Cardiac septum (tissue), 1 donor: ENCODE data around the gene SETD1B. TPM values are rescaled to one million over a fixed set of nuclear protein-coding genes. Genes with fewer than 3 reads are reported as not detected.

Source experiments
- DNase-seq: peaks from one replicate; pipeline ENCODE4 v3.0.0-alpha.2; 2020; ENCODE audit warnings: low spot score
- intact Hi-C: fragments of 100-400 bp; cut with DNase I; formaldehyde crosslinking; loops from one replicate; pipeline ENCODE4 v1.14.0; 2022
- total RNA-seq: library from RNA; stranded (reverse); fragmentation: NEBNext Ultra II Directional; extraction: Animal tissue kit (Norgen Biotek cat#: 25700); gene quantifications from one replicate; pipeline ENCODE4 v1.2.1, GENCODE V29; 2021
- donor health status: DM: no; HTN: no; CAD: no.

The SETD1B gene
- total RNA-seq, 1 donor from 2014 or later, result 13.0 TPM

DNA sequence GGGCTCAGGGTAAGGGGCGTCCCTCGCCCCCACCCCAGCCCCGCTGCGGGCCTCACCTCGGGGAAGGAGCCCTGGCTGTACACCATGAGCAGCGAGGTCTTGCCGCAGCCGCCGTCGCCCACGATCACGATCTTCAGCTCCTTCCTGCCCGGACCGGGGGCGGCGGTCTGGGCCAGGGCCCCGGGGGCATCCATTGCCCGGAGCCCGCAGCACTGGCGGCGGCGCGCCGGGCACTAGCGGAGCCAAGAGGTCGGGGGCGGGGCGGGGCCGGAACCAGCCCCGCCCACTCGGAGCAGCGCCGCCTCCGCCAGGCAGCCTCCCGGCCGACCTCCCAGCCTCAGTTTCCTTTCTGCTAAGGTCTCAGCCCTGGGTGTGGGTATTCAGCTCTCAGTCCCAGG lies 10.4 kb upstream of the SETD1B start, which contains the start of gene RHOF:
Gene RHOF, minus strand, starts transcription at position 249 of the 398 bp plus-strand sequence. Its CDS starts 55 bp downstream, at position 194.
- intact Hi-C loops, result loop anchor here (10.0 kb wide), 1 partner anchor 231 kb away; the partner anchor contains the start of gene BCL7A
- DNase-seq, result no peak

DNA sequence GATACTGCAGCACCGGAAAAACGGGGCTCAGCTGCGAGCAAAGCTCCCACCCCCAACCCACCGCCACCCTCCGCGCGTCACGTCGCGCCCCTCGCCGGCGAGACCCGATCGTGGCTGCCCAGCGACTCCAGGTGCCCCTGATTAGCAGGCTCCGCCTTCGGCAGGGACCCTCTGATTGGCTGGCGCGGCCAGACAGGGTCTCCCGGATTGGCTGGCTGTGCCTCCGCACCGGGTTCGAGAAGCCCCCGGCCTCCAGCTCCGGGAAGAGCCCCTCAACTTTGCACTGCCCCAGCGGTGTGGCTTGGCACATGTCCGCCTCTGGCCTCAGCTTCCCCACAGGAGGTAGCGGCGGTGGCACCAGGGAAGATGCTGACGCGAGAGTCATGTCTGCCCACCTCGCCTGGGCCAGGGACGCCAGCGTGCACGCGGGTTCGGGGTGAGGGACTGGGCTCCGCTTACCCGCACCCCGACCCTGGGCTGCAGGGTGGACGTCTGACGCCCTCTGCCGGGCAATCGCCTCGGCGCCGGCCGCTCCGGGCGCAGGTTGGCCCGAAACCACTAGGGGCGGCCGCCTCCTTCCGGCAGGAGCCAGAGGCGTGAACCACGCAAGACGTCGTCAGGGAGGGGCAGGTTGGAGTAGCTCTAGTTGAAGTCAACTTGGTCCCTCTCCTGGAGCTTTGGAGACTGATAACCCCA lies 9.8 kb upstream of the SETD1B start:
- intact Hi-C loops, result loop anchor here (1.0 to 10.0 kb wide), 4 partner anchors 17 to 231 kb away; partner anchors contain the start of genes BCL7A and PSMD9
- peak; percentile 96 for DNase-seq

DNA sequence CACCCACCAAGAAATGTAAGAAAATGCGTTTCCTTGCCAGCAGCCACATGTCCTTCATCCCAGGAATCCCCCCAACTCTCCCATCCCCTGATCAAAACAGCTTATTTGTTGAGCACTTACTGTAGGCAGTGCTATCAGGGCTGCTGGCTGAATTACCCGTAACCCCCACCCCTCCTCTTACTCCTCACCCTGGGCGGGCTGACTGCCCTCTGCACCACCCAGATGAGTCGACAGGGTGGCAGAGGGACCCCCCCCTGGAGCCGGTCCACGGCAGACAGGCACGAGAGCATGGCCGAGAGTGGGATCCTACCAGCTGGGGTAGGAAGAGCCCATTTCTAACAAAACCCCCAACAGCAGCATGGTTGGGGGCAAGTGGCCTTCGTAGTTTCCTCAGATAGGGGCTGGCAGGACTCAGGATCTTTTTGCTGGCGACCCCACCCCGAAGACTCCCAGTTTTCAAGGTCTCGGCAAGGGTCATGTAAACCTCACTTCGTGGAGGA lies 9.2 kb upstream of the SETD1B start:
- DNase-seq, result no peak
- intact Hi-C loops, result loop anchor here (1.0 to 10.0 kb wide), 6 partner anchors 18 to 230 kb away; partner anchors contain the start of genes BCL7A, ORAI1 and PSMD9

DNA sequence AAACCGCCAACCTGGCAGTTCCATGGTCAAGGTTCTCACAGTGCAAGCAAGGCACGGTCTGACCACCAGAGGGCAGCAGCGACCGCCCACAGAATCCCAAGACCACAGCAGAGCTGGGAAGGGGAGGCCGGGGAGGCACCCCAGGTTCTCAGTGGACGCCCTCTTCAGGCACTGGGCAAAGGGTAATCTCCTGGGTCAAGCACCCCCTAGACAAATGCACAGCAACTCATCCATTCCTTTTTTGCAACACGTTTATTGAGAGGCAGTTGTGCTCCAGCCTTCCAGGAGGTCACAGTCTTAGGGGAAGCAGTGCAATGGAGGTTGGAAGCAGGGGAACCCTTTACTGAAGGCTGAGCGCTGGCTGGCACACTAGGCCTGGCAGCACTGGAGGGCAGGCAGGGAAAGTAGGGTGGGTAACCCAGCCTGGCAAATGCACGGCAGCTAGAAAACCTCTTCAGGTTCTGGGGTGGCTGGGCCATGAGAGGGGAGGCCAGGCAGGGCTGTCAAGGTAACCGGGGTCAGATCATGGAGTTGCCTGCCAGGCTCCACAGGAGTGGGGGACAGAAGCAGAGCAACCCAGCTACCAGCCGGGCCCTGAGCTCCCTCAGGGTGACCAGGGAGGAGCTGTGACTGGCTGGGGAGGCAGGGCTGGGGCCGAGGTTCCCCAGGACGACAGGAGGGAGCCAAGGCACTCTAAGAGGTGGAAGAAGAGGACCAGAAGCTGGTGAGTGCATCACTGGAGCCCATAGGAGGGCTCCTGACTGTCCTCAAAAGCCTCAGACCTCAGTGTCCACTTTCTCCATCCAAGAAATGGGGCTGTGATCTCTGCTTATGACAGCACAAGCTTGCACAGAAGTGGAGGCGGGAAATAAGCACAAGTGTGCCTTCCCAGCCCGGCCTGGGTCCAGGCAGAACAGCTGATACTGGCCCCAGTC lies 8.5 kb upstream of the SETD1B start:
- intact Hi-C loops, result loop anchor here (1.0 to 10.0 kb wide), 5 partner anchors 17 to 230 kb away; partner anchors contain the start of genes BCL7A, ORAI1 and PSMD9
- DNase-seq, result peak; percentile 95

GRCh38 chr12:121796855-121797751 lies 6.7 kb upstream of the SETD1B start:
- intact Hi-C loops, result loop anchor here (5.0 to 10.0 kb wide), 2 partner anchors 170 to 228 kb away; partner anchors contain the start of genes BCL7A and ORAI1
- peak; percentile 96 for DNase-seq

- intact Hi-C loops, result loop anchor here (5.0 to 10.0 kb wide), 2 partner anchors 171 to 227 kb away; partner anchors contain the start of genes BCL7A and ORAI1
- peak; percentile 89 for DNase-seq
Observed at GRCh38 chr12:121797937-121798786, 5.6 kb upstream of the SETD1B start.

DNA sequence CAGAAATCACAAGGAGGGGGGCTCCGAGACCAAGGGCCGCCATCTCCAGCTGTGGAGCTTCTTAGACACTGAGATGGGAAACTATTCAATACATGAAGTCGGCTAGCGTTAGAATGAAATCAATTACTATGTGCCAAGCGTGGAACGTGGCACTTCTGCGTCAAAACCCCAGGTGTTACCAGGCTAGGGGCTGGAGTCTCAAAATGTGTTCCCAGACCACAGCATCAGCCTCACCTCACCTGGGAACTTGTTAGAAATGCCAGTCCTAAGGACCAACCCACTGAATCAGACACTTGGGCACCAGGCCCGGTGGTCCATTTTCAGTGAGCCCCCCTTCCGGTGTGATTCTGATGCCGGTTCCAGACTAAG lies 5.0 kb upstream of the SETD1B start:
- no peak for DNase-seq
- intact Hi-C loops, result loop anchor here (5.0 to 10.0 kb wide), 2 partner anchors 171 to 226 kb away; partner anchors contain the start of genes BCL7A and ORAI1

DNA sequence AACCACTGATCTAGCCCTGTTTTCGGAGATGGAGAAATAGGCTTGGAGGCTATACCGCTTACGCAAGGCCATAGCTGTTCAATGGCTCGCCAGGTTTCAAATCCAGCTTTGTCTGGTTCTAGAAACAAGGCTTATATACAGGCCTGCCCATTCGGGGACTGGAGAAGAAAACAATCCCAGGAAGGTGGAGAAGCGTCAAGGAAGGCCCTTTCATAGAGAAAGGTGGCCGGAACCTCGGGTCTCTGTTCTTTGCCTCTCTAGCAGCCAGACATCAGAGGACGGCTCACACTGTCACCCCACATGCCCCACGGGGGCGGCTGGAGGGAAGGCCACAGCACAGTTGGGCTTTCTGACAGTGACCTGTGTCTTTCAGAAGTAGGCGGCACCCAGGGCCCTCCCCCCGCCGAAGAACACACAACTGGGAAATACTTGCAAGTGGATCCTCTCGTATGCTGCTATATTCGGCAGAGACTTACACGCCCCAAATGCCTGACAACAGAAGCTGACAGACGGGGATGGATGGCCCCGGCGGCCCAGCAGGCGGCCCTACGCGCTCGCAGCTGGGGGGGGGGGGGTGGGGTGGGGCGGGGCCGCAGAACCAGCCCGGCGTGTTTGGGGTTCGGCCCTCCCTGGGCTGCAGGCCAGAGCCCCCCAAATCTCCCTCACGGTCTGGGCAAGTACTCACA lies 4.5 kb upstream of the SETD1B start:
- intact Hi-C loops, result loop anchor here (5.0 to 10.0 kb wide), 2 partner anchors 172 to 226 kb away; partner anchors contain the start of genes BCL7A and ORAI1
- DNase-seq, result peak; percentile 91

GRCh38 chr12:121799842-121800693 lies 3.7 kb upstream of the SETD1B start:
- intact Hi-C loops, result loop anchor here (5.0 to 10.0 kb wide), 2 partner anchors 173 to 225 kb away; partner anchors contain the start of genes BCL7A and ORAI1
- peak; percentile 96 for DNase-seq

DNA sequence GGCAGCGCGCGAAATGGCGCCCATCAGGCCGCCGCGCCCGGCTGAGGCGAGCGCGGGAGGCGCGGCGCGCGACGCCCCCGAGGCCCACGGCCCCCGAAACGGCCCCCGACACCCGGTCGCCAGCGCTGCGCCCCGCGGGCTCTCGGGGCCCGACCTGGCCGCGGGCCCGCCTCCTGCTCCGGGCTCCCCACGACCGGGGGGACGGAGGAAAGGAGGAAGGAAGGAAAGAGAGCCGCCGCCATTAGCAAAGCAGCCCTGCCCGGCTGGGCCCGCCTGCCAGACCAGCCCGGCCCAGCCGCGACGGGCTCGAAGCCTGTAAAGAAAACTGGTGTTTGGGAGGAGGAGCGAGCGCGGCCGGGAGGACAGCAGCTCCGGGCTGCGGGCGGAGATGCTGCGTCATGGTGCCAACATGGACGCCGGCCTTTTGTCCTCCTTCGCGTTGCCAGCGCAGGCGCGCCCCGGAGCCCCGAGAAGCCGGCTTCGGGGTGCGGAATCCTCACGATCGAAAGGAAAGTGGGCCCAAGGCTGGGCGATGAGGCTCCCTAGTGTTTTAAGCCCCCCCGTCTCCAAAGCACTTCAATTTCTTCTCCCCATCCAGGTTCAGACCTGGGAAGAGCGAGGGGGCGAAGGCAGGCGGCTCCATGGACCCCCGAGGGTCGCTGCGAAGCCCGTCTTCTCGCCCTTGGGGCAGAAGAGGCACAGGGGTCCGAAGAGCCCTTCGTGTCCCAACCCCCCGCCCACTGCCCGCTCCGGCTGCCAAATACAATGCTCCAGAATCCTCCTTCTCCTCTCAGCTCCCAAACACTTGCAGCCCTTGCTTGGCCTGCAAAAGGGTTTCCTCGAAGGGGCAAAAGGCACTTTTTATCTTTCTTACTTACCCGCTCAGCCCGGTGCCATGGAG lies 2.9 kb upstream of the SETD1B start:
- peak; percentile 92 for DNase-seq
- intact Hi-C loops, result no loop called here

- intact Hi-C loops, result no loop called here
- no peak for DNase-seq
Observed at GRCh38 chr12:121801595-121802484, 2.0 kb upstream of the SETD1B start.

DNA sequence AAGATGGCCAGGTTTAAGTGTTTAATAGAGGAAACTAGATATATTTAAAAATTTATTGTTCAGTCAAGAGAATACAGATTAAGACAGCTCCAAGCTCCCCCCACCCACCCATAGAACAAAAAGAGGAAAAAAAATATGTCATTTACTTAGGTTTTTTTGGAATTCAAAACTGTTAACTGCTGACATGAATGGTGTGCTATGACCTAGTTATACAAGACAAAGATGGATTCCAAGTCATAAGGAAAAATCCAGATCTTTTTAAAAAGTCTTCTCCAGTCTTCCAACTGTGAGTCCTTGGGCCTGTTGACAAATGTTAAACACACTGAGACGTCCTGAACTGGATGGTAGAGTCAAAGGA lies 1.3 kb upstream of the SETD1B start:
- intact Hi-C loops, result no loop called here
- DNase-seq, result no peak

DNA sequence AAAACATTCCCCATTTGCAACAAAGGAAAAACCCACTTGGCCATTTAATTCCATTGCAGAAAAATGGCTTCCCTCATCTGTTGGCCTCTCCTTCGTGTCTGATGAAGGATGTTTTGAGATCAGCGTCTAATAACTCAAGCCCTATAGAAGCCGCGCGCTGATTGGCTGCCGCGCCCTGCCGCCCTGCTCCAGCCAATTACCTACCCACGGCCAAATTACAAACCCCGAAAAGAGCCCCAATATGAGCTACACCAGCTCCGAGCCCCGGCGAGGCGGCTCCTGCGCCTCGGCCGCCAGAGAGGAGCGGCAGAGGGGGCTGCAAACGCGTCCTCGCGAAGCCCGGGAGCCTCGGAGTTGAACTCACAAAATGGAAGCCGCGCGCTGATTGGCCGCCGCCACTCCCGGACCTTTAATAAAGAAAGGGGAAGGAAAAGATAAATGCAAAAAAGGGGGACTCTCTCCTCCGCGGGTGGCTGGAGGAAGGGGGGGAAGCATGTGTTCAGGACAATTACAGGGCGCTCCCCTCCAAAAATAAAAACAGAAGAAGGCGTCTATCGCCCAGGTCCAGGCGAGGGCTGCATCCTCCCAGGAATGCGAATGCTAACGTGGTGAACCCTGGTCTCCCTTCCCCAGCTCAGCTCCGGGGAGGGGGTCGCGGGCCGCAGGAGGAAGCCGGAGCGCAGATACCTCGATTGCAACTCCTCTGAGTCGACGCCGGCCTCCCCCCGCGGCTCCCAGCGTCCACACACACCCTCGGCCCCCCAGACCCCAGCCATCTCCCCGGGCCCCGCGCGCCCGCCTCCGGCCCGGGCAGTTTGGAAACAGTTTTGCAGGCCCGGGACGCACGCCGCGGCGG lies 738 bp upstream of the SETD1B start:
- intact Hi-C loops, result no loop called here
- DNase-seq, result peak; percentile 95
